LNCaP clone FGC (cell line): Measurements from ENCODE around the gene KLK2.

Experiments used
- DNase-seq: peaks from one replicate; pipeline ENCODE4 v3.0.0-alpha.2; 2011; ENCODE audit warnings: low read depth
- H3K4me3 ChIP-seq: 2 replicates; pipeline ENCODE4 v1.5.1; 2011; ENCODE audit warnings: mild to moderate bottlenecking, low read depth, low read length, control low read depth
- CTCF ChIP-seq: IDR thresholded peaks from 2 replicates; pipeline ENCODE4 v1.5.1; 2012; ENCODE audit warnings: mild to moderate bottlenecking; ENCODE audit not compliant: control insufficient read depth, insufficient read depth; ENCODE audit errors: extremely low read depth

The KLK2 gene

DNA sequence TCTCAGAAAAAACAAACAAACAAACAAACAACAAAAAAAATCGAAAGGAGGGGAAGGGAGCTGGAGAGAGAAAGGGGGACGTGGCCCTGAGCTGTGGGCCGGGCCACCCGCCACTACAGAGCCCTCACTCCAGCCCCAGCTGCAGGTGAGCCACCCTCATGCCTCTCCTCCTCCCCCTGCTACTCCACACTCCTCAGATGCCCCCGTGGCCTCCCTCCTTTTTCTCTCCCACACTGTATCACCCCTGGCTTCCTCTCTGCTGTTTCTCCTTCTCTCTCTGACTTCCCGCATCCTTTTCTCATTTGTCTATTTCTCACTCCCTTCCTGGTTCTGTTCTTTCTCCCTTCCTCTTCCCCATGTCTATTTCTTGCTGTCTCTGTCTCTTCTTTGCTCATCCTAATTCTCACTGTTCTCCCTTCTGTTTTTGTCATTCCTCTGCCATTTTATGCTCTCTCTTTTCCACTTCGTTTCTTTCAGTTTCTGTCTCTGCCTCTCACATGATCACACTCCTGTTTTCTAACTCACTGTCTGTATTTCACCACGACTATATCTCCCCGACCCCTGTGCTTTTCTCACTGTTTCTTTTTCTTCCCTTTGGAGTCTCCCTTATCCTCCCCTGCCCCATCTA lies 2.7 kb downstream of the KLK2 start:
- TF ChIP-seq CTCF: no peak
- H3K4me3 ChIP-seq: peak overlapping the region; percentile 59
- DNase-seq: no peak

- no peak for DNase-seq
- no peak for TF ChIP-seq CTCF
- H3K4me3 ChIP-seq: peak overlapping the region; percentile 59
Measured at GRCh38 chr19:50876456-50876855, 3.2 kb downstream of the KLK2 start.

DNA sequence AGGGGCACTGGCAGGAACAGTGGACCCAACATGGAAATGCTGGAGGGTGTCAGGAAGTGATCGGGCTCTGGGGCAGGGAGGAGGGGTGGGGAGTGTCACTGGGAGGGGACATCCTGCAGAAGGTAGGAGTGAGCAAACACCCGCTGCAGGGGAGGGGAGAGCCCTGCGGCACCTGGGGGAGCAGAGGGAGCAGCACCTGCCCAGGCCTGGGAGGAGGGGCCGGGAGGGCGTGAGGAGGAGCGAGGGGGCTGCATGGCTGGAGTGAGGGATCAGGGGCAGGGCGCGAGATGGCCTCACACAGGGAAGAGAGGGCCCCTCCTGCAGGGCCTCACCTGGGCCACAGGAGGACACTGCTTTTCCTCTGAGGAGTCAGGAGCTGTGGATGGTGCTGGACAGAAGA lies 4.1 kb downstream of the KLK2 start:
- no peak for TF ChIP-seq CTCF

GRCh38 chr19:50878851-50879250 lies 5.6 kb downstream of the KLK2 start:
- no peak for TF ChIP-seq CTCF
- no peak overlapping the region for H3K4me3 ChIP-seq
- DNase-seq: no peak

More for the DNA sequence above, 4.1 kb downstream of the KLK2 start:
- no peak overlapping the region for H3K4me3 ChIP-seq
- no peak for DNase-seq

DNA sequence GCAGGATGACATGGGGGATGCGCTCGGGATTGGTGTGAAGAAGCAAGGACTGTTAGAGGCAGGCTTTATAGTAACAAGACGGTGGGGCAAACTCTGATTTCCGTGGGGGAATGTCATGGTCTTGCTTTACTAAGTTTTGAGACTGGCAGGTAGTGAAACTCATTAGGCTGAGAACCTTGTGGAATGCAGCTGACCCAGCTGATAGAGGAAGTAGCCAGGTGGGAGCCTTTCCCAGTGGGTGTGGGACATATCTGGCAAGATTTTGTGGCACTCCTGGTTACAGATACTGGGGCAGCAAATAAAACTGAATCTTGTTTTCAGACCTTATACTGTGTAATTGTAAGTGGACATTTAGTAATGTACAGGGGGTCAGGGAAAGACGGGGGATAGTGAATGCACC lies 7.0 kb downstream of the KLK2 start:
- no peak for DNase-seq
- TF ChIP-seq CTCF: no peak
- H3K4me3 ChIP-seq: no peak overlapping the region

DNA sequence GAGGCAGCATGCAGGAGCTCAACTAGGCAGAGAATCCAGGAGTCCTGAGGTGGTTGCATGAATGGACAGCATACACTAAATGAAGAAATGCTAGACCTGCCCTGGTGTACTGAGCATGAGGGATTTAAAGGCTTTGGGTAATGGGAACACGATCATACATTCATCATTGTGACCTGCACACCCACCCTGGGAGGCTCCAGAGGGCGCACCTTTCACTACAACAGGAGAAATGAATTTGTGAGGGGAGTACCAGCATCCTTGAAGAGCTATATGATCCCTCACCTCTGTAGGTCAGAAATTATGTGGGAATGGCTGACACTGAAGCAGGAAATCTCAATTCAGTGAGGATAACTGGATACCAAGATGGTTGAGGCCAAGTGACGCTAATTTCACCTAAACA lies 8.9 kb downstream of the KLK2 start:
- H3K4me3 ChIP-seq: no peak overlapping the region
- no peak for DNase-seq
- TF ChIP-seq CTCF: no peak

DNA sequence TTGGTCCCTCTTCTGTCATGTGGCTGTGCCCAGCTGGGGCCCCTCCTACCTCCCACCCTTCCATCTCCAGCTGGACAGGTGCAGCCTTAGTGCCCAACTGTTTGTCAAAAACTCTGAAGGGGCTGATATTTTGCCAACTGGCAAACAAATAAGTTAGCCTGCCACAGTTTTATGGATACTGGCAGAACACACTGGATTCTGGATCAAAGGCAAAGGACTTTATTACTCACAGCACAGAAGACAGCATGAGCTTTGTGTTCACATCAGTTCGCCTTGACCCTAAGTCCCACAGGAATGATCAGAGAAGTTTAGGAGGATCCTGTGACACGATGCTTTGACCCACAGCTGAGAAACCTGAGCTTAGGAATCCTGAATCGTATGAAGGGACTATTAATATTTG lies 16.4 kb downstream of the KLK2 start:
- no peak for TF ChIP-seq CTCF
- DNase-seq: peak; percentile 99

More for the DNA sequence above, 16.4 kb downstream of the KLK2 start:
- H3K4me3 ChIP-seq: no peak overlapping the region
